WTC11 (cell line): ENCODE data around the gene LTBP2.

ENCODE experiments used
- ESRRA ChIP-seq: sonication (generic); formaldehyde crosslinking; IDR thresholded peaks from 2 replicates; pipeline ENCODE4 v1.8.1; 2022; ENCODE audit warnings: mild to moderate bottlenecking, missing genetic modification reagents, borderline replicate concordance
- TEAD1 ChIP-seq: sonication (generic); formaldehyde crosslinking; IDR thresholded peaks from 2 replicates; pipeline ENCODE4 v1.8.0; 2022; ENCODE audit warnings: mild to moderate bottlenecking, missing genetic modification reagents
- TF ChIP-seq, protein P1 (sequence below): sonication (generic); formaldehyde crosslinking; IDR thresholded peaks from 2 replicates; pipeline ENCODE4 v1.8.0; 2022; ENCODE audit warnings: mild to moderate bottlenecking, missing genetic modification reagents
- TF ChIP-seq, protein P2 (sequence below): sonication (generic); formaldehyde crosslinking; IDR thresholded peaks from 2 replicates; pipeline ENCODE4 v1.8.1; 2022; ENCODE audit warnings: low read depth, mild to moderate bottlenecking, moderate library complexity, missing genetic modification reagents, borderline replicate concordance

DNA sequence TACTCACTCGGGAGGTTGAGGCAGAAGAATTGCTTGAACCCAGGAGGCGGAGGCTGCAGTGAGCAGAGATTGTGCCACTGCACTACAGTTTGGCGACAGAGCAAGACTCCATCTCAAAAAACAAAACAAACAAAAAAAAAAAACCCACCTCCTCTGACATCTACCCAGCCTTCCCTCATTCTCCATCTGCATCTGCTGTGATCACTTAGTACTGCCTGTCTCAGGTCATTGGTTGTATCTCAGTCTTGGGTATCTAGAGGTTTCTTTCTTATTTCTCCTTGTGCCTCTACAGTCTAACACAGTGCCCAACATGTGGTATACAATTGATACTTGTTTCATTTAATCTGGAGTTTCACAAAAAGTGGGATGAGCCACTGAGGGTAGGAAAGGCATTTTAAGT, 5.3 kb downstream of the LTBP2 start:
- no peak for TF ChIP-seq ESRRA (CRISPR knock-in tag)
- TF ChIP-seq, protein P1, sequence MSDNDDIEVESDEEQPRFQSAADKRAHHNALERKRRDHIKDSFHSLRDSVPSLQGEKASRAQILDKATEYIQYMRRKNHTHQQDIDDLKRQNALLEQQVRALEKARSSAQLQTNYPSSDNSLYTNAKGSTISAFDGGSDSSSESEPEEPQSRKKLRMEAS (CRISPR knock-in tag): no peak
- TF ChIP-seq, protein P2, sequence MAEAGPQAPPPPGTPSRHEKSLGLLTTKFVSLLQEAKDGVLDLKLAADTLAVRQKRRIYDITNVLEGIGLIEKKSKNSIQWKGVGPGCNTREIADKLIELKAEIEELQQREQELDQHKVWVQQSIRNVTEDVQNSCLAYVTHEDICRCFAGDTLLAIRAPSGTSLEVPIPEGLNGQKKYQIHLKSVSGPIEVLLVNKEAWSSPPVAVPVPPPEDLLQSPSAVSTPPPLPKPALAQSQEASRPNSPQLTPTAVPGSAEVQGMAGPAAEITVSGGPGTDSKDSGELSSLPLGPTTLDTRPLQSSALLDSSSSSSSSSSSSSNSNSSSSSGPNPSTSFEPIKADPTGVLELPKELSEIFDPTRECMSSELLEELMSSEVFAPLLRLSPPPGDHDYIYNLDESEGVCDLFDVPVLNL (CRISPR knock-in tag): no peak
- TF ChIP-seq TEAD1 (CRISPR knock-in tag): no peak
